Kidney epithelial cell (primary cell): ENCODE results near the gene CHI3L2. TPM values are rescaled to one million over a fixed set of nuclear protein-coding genes. Genes with fewer than 3 reads are reported as not detected.
A peak's percentile ranks its signal among the peaks of the same experiment; 100 is the strongest.

Experiments used
- DNase-seq: peaks from one replicate; pipeline ENCODE4 v3.0.0-alpha.2; 2010; ENCODE audit warnings: low read depth
- H3K27me3 ChIP-seq: 2 replicates; pipeline ENCODE4 v1.6.0; 2011; ENCODE audit warnings: low read length; ENCODE audit not compliant: control insufficient read depth, insufficient read depth
- H3K36me3 ChIP-seq: 2 replicates; pipeline ENCODE4 v1.5.1; 2011; ENCODE audit warnings: low read length; ENCODE audit not compliant: control insufficient read depth, insufficient read depth
- H3K4me3 ChIP-seq: 2 replicates; pipeline ENCODE4 v1.5.1; 2011; ENCODE audit warnings: low read depth, mild to moderate bottlenecking, control low read depth, low read length
- total RNA-seq: library from RNA; depleted of rRNA; stranded (reverse); fragments of >200 nt; gene quantifications from 2 replicates; pipeline ENCODE4 v1.2.3, GENCODE V29; 2015
- TF ChIP-seq, protein P1 (sequence below): IDR thresholded peaks from 2 replicates; pipeline ENCODE4 v1.5.1; 2011; ENCODE audit warnings: mild to moderate bottlenecking, moderate library complexity, low read length, control low read depth, inconsistent platforms; ENCODE audit not compliant: insufficient read depth, poor library complexity, severe bottlenecking

CHI3L2 gene
- total RNA-seq, 1 donor from 2014 or later = 3.2 TPM

DNA sequence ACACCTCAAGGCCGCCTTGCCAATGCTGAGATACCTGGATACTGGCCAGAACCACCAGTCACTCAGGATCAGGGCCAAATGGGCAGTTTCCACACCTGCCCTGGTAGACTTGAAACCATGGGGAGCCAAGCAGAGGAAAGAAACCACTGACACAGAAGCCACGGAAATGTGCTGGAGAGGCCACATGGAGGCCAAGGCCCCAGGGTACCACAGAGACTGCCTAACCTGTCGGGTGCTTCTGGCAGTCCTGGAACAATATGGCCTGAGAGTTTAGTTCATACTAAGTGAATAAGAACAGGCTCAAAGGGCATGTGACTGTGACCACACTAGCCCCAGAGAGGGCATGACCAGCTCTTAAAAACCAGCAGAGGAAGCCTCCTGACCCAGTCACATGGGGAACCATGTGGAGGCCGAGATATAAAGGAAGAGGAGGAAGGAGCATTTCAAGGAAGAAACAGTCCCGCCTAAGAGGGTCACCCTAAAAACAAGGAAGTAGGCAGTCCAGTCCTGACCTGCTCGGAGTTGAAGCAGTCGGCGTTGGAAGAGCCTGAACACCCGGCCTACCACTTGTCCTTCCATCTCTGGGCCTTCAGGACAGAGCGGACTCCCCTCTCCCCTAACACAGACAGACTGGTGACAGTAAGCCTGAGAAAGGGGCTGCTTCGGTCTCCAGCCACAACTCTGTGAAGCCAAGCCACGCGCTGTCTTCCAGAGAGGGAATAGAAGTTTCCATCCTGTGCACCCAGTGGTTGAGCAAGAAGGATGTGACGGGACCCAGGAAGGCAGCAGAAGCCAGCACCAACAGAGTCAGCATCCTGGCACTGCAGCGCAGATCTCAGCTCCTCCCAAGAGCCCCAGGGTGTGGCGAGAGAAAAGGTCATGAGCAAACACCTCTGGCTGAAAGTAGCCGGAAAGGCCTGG lies 27.4 kb upstream of the CHI3L2 start, which contains the start of gene DENND2D:
DENND2D (minus strand) TSS at position 766 of the 921 bp plus-strand sequence; CDS start at position 579, 187 bp downstream.
- no peak within 1 kb of the TSS for H3K4me3 ChIP-seq
- TF ChIP-seq, protein P1, sequence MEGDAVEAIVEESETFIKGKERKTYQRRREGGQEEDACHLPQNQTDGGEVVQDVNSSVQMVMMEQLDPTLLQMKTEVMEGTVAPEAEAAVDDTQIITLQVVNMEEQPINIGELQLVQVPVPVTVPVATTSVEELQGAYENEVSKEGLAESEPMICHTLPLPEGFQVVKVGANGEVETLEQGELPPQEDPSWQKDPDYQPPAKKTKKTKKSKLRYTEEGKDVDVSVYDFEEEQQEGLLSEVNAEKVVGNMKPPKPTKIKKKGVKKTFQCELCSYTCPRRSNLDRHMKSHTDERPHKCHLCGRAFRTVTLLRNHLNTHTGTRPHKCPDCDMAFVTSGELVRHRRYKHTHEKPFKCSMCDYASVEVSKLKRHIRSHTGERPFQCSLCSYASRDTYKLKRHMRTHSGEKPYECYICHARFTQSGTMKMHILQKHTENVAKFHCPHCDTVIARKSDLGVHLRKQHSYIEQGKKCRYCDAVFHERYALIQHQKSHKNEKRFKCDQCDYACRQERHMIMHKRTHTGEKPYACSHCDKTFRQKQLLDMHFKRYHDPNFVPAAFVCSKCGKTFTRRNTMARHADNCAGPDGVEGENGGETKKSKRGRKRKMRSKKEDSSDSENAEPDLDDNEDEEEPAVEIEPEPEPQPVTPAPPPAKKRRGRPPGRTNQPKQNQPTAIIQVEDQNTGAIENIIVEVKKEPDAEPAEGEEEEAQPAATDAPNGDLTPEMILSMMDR = no peak
- no peak for DNase-seq
- no peaks in the 10 kb centered on the region for H3K36me3 ChIP-seq
- H3K27me3 ChIP-seq = peaks cover 6% of the 10 kb centered on the region

DNA sequence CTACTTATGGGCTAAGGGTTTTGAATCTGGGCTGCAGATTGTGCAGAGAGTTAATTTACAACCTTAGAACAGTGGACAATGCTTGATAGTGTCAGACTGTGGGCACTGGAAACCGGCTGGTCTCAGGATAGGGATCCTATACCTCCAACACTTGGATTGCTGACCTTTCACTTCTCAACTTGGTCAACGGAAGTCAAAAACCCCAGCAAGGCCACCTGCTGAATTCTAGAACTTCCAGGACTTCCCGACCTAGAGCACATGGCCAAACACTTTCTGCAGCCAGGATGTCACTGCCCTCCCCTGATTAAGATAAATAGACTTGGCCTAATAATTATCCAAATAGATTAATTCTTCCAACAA lies 26.7 kb upstream of the CHI3L2 start:
- H3K27me3 ChIP-seq = peaks cover 8% of the 10 kb centered on the region
- H3K36me3 ChIP-seq = no peaks in the 10 kb centered on the region
- no peak for DNase-seq
- TF ChIP-seq, protein P1 = no peak
- no peak overlapping the region for H3K4me3 ChIP-seq

DNA sequence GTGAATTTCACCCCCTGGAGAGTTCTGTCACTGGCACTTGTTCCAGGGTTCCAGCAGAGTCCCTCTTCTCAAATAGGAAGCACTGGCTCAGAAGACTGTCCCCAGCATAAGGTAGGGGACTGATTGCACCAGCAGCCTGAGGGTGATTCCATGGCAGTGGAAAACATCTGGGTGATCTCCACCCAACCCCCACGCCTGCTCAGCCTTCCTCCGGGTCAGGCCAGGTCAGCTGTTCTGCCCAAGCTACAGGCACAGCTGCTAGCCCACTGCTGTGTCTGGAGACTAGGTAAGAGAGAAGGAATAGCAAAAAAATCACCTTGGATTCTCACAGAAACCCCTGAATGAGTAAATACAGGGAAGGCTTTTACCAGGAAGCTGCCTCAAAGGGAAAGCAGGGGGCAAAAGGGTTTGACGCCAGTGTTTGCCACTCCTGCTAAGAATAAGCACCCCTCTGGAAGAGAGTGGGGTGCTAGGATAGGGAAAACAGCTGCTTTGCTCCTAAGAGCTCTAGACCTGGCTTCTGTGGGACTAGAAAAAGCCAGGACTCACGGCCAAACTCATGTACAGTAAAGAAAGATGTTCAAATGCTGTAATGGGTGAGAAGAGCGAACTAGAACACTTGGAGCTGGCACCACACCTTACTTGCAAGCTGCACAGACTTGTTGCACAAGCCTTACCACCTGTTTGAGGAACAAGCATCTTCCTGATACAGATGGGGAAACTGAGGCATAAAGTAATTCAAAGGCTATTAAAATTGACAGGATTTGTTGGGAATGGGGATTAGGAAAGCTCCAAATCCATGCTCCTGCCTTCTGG lies 26.0 kb upstream of the CHI3L2 start:
- Histone ChIP-seq H3K4me3 (no peak overlapping the region), H3K36me3 (no peaks in the 10 kb centered on the region), H3K27me3 (peaks cover 8% of the 10 kb centered on the region)
- TF ChIP-seq, protein P1 = no peak
- DNase-seq = no peak

DNA sequence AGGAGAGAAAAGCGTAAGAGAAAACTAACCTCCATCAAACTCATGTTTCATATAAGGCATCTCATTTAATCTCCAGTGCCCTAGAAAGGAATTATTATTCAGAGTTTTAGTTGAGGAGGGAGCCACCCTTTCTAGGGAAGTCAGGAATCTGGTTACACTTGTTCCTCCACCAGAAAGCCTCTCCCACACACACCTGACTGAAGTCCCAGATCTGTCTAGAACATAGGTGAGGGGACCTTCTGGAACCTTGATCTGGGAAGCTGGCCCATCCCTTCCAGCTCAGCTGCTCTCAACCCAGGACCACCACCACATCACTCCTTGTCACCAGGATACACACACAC lies 25.2 kb upstream of the CHI3L2 start:
- Histone ChIP-seq H3K27me3 (peaks cover 8% of the 10 kb centered on the region), H3K4me3 (no peak overlapping the region), H3K36me3 (no peaks in the 10 kb centered on the region)
- TF ChIP-seq, protein P1 = no peak
- no peak for DNase-seq

DNA sequence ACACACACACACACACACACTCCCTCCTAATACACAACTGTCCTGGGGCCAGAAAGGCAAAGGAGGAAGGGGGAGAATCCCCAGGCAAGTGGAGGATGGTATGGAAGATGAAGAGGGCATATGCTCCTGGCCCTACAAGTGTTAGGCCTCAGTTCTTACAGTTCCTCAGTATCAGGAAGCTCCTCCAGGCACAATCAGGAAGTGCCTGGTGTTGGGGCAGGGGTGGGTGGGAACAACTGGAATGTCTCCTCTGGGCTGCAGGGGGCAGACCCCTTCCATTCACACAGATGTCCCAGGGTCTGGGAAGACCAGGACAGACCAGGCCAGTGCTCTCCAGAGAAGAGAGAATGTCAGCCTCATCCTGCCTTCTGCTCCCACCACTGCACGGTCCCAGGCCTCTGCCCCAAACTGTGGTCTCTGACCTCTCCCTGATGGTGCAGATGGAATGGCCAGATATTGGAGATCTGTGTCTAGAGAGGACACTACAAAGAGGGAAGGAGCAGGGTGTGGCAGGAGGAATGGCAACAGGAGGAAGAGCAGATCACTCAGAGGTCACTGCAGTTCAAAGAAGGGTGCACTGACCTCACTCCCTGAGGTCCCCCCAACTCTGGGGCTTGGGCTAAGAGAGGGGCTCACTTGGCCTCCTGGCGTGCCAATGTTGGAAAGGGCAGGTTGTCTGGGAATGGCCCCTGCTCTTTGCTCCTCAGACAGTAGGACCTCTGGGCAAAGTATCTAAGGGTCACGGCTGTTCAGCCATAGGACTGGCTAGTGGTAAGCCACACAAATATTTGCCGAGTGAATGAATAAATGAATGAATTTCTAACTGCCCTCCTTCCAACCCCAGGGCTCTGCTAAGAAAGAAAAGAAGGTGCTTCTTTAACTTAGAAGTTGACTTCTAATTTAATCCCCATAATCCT lies 24.5 kb upstream of the CHI3L2 start:
- Histone ChIP-seq H3K4me3 (peak overlapping the region; percentile 54), H3K27me3 (peaks cover 8% of the 10 kb centered on the region), H3K36me3 (no peaks in the 10 kb centered on the region)
- DNase-seq = no peak
- TF ChIP-seq, protein P1 = no peak
